Ascending aorta (tissue), 2 donors: ENCODE measurements around the gene LINC00237. TPM values are rescaled to one million over a fixed set of nuclear protein-coding genes. Genes with fewer than 3 reads are reported as not detected.

Experiments used
- DNase-seq, 2 donors: peaks; one replicate each; pipeline ENCODE4 v3.0.0-alpha.2; 2019; ENCODE audit warnings: low spot score in 2 of 2
- H3K27ac ChIP-seq, 2 donors: fragments of 200-600 bp; sonication (generic); one replicate each; pipeline ENCODE4 v1.5.1; 2016 to 2017; ENCODE audit warnings: mild to moderate bottlenecking in 1 of 2
- H3K27me3 ChIP-seq: fragments of 200-600 bp; sonication (generic); one replicate; pipeline ENCODE4 v1.5.1; 2017
- H3K36me3 ChIP-seq, 2 donors: fragments of 200-600 bp; sonication (generic); one replicate each; pipeline ENCODE4 v1.5.1; 2016
- H3K4me1 ChIP-seq, 2 donors: fragments of 200-600 bp; sonication (generic); one replicate each; pipeline ENCODE4 v1.5.1; 2016 to 2017; ENCODE audit warnings: mild to moderate bottlenecking in 1 of 2
- H3K4me3 ChIP-seq, 2 donors: fragments of 200-600 bp; sonication (generic); one replicate each; pipeline ENCODE4 v1.5.1; 2016 to 2017; ENCODE audit warnings: mild to moderate bottlenecking in 1 of 2
- H3K9me3 ChIP-seq, 2 donors: fragments of 200-600 bp; sonication (generic); one replicate each; pipeline ENCODE4 v1.5.1; 2016
- CTCF ChIP-seq, 3 experiments: fragments of 200-600 bp in 2 of 3; fragments of 450-650 bp in 1 of 3; sonication (generic) in 2 of 3; IDR thresholded peaks; one replicate each; pipeline ENCODE4 v1.5.1; 2016 to 2019; ENCODE audit warnings: antibody characterized with exemption in 3 of 3, mild to moderate bottlenecking in 1 of 3, moderate library complexity in 1 of 3
- intact Hi-C: fragments of 100-400 bp; cut with DNase I; formaldehyde crosslinking; loops from one replicate; pipeline ENCODE4 v1.15.1; 2023
- total RNA-seq: library from RNA; depleted of rRNA; stranded (reverse); fragments of >200 nt; gene quantifications from one replicate; pipeline ENCODE4 v1.1.0, GENCODE V29; 2016

Gene LINC00237
- total RNA-seq, 1 donor from 2014 or later: not detected

GRCh38 chr20:21125072-21125848 is 19.1 kb upstream of the LINC00237 start:
- Histone ChIP-seq H3K27me3 (no peaks in the 10 kb centered on the region), H3K4me3 (peak overlapping the region; percentile 74 to 96), H3K4me1 (peaks cover 2 to 4% of the 10 kb centered on the region in 2 donors), H3K36me3 (no peaks in the 10 kb centered on the region), H3K9me3 (no peaks in the 10 kb centered on the region), H3K27ac (peak overlapping the region; percentile 41 to 54)
- intact Hi-C loops: loop anchor here (2.0 to 10.0 kb wide), 4 partner anchors 58 to 1070 kb away; partner anchors contain the start of genes CFAP61, CRNKL1, RALGAPA2 and XRN2
- peak in 1 of 2 donors; percentile 64 for DNase-seq
- TF ChIP-seq CTCF (IDR thresholded peaks at IDR 0.05): no peak

- H3K4me3 ChIP-seq: no peak overlapping the region
- H3K9me3 ChIP-seq: no peaks in the 10 kb centered on the region
- no peak for DNase-seq
- peaks cover 2 to 4% of the 10 kb centered on the region in 2 donors for H3K4me1 ChIP-seq
- H3K27me3 ChIP-seq: no peaks in the 10 kb centered on the region
- H3K36me3 ChIP-seq: no peaks in the 10 kb centered on the region
- no peak overlapping the region for H3K27ac ChIP-seq
- no peak for TF ChIP-seq CTCF (IDR thresholded peaks at IDR 0.05)
- intact Hi-C loops: loop anchor here (2.0 to 10.0 kb wide), 3 partner anchors 59 to 1069 kb away; partner anchors contain the start of genes CFAP61, CRNKL1 and XRN2
Measured at GRCh38 chr20:21124190-21124589, 18.0 kb upstream of the LINC00237 start.

- intact Hi-C loops: no loop called here
- no peak for TF ChIP-seq CTCF (IDR thresholded peaks at IDR 0.05)
Measured at GRCh38 chr20:21118782-21119181, 12.6 kb upstream of the LINC00237 start.

GRCh38 chr20:21118138-21118537 is 12.0 kb upstream of the LINC00237 start:
- Histone ChIP-seq H3K4me1 (no peaks in the 10 kb centered on the region), H3K4me3 (no peak overlapping the region), H3K27ac (no peak overlapping the region), H3K9me3 (no peaks in the 10 kb centered on the region), H3K27me3 (no peaks in the 10 kb centered on the region), H3K36me3 (no peaks in the 10 kb centered on the region)
- no peak for DNase-seq
- no peak for TF ChIP-seq CTCF (IDR thresholded peaks at IDR 0.05)
- intact Hi-C loops: no loop called here

More at GRCh38 chr20:21118782-21119181, 12.6 kb upstream of the LINC00237 start:
- Histone ChIP-seq H3K27me3 (no peaks in the 10 kb centered on the region), H3K9me3 (no peaks in the 10 kb centered on the region), H3K27ac (no peak overlapping the region), H3K4me1 (no peaks in the 10 kb centered on the region), H3K4me3 (no peak overlapping the region), H3K36me3 (no peaks in the 10 kb centered on the region)
- DNase-seq: no peak

GRCh38 chr20:21117521-21117920 is 11.4 kb upstream of the LINC00237 start:
- no peak for DNase-seq
- H3K27ac ChIP-seq: no peak overlapping the region
- H3K36me3 ChIP-seq: no peaks in the 10 kb centered on the region
- TF ChIP-seq CTCF (IDR thresholded peaks at IDR 0.05): no peak
- H3K9me3 ChIP-seq: no peaks in the 10 kb centered on the region
- intact Hi-C loops: no loop called here
- H3K27me3 ChIP-seq: no peaks in the 10 kb centered on the region
- H3K4me3 ChIP-seq: no peak overlapping the region
- no peaks in the 10 kb centered on the region for H3K4me1 ChIP-seq
